WTC11 (cell line): ENCODE measurements around the gene EPN1.

Experiments used
- ELF4 ChIP-seq: sonication (generic); formaldehyde crosslinking; IDR thresholded peaks from 2 replicates; pipeline ENCODE4 v1.8.1; 2022; ENCODE audit warnings: low read depth, mild to moderate bottlenecking, moderate library complexity, missing genetic modification reagents
- ESRRA ChIP-seq: sonication (generic); formaldehyde crosslinking; IDR thresholded peaks from 2 replicates; pipeline ENCODE4 v1.8.1; 2022; ENCODE audit warnings: mild to moderate bottlenecking, missing genetic modification reagents, borderline replicate concordance
- ETV6 ChIP-seq: sonication (generic); formaldehyde crosslinking; IDR thresholded peaks from 2 replicates; pipeline ENCODE4 v1.8.1; 2022; ENCODE audit warnings: mild to moderate bottlenecking, missing genetic modification reagents
- HMGA2 ChIP-seq: fragments of 250-450 bp; sonication (Bioruptor Pico); IDR thresholded peaks from 2 replicates; pipeline ENCODE4 v1.4.0; 2021; ENCODE audit warnings: mild to moderate bottlenecking, moderate library complexity
- ZNF121 ChIP-seq: sonication (generic); formaldehyde crosslinking; IDR thresholded peaks from 2 replicates; pipeline ENCODE4 v1.8.0; 2023; ENCODE audit warnings: missing genetic modification reagents
- ZNF263 ChIP-seq: sonication (generic); formaldehyde crosslinking; IDR thresholded peaks from 2 replicates; pipeline ENCODE4 v1.8.1; 2022; ENCODE audit warnings: low read depth, mild to moderate bottlenecking, moderate library complexity, missing genetic modification reagents
- TF ChIP-seq, protein P1 (sequence below): sonication (generic); formaldehyde crosslinking; IDR thresholded peaks from 2 replicates; pipeline ENCODE4 v1.8.1; 2022; ENCODE audit warnings: mild to moderate bottlenecking, moderate library complexity, missing genetic modification reagents
- TF ChIP-seq, protein P2 (sequence below): fragments of 200-600 bp; IDR thresholded peaks from 2 replicates; pipeline ENCODE4 v1.8.0; 2022; ENCODE audit warnings: antibody characterized with exemption
- TF ChIP-seq, protein P3 (sequence below): sonication (generic); formaldehyde crosslinking; IDR thresholded peaks from 2 replicates; pipeline ENCODE4 v1.8.1; 2023; ENCODE audit warnings: mild to moderate bottlenecking, missing genetic modification reagents
- TF ChIP-seq, protein P4 (sequence below): sonication (generic); formaldehyde crosslinking; IDR thresholded peaks from 2 replicates; pipeline ENCODE4 v1.8.1; 2022; ENCODE audit warnings: missing genetic modification reagents, borderline replicate concordance
- TF ChIP-seq, protein P5 (sequence below): sonication (generic); formaldehyde crosslinking; IDR thresholded peaks from 2 replicates; pipeline ENCODE4 v1.8.1; 2022; ENCODE audit warnings: low read depth, mild to moderate bottlenecking, moderate library complexity, missing genetic modification reagents, borderline replicate concordance
- TF ChIP-seq, protein P6 (sequence below): fragments of 250-450 bp; sonication (Bioruptor Pico); IDR thresholded peaks from 2 replicates; pipeline ENCODE4 v1.9.0; 2021; ENCODE audit warnings: mild to moderate bottlenecking

DNA sequence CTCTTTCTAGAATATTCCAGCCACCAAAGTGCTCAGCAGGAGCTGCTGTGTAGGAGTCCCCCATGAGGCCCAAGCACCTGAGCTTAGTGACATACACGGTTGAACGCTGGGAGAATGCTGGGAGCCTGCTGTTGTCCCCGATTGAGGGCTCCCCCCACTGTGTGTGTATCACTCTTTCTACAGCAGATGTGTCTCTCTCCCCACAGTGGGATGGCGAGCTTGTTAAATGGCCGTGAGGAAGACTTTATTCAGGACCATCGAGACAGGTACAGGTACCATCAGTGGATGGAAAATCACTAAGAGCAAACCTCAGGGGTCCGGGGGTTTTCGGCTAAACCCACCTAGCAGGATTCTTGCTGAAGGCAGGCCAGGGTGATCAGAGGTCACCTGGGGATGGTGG is 22.7 kb downstream of the EPN1 start:
- TF ChIP-seq ESRRA (CRISPR knock-in tag), result no peak
- TF ChIP-seq, protein P1, sequence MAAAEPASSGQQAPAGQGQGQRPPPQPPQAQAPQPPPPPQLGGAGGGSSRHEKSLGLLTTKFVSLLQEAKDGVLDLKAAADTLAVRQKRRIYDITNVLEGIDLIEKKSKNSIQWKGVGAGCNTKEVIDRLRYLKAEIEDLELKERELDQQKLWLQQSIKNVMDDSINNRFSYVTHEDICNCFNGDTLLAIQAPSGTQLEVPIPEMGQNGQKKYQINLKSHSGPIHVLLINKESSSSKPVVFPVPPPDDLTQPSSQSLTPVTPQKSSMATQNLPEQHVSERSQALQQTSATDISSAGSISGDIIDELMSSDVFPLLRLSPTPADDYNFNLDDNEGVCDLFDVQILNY (CRISPR knock-in tag), result no peak
- TF ChIP-seq, protein P2, sequence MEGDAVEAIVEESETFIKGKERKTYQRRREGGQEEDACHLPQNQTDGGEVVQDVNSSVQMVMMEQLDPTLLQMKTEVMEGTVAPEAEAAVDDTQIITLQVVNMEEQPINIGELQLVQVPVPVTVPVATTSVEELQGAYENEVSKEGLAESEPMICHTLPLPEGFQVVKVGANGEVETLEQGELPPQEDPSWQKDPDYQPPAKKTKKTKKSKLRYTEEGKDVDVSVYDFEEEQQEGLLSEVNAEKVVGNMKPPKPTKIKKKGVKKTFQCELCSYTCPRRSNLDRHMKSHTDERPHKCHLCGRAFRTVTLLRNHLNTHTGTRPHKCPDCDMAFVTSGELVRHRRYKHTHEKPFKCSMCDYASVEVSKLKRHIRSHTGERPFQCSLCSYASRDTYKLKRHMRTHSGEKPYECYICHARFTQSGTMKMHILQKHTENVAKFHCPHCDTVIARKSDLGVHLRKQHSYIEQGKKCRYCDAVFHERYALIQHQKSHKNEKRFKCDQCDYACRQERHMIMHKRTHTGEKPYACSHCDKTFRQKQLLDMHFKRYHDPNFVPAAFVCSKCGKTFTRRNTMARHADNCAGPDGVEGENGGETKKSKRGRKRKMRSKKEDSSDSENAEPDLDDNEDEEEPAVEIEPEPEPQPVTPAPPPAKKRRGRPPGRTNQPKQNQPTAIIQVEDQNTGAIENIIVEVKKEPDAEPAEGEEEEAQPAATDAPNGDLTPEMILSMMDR, result no peak
- TF ChIP-seq ZNF263 (CRISPR knock-in tag), result no peak
- TF ChIP-seq, protein P3, sequence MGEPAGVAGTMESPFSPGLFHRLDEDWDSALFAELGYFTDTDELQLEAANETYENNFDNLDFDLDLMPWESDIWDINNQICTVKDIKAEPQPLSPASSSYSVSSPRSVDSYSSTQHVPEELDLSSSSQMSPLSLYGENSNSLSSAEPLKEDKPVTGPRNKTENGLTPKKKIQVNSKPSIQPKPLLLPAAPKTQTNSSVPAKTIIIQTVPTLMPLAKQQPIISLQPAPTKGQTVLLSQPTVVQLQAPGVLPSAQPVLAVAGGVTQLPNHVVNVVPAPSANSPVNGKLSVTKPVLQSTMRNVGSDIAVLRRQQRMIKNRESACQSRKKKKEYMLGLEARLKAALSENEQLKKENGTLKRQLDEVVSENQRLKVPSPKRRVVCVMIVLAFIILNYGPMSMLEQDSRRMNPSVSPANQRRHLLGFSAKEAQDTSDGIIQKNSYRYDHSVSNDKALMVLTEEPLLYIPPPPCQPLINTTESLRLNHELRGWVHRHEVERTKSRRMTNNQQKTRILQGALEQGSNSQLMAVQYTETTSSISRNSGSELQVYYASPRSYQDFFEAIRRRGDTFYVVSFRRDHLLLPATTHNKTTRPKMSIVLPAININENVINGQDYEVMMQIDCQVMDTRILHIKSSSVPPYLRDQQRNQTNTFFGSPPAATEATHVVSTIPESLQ (CRISPR knock-in tag), result no peak
- TF ChIP-seq ETV6 (CRISPR knock-in tag), result no peak
- no peak for TF ChIP-seq HMGA2 (CRISPR knock-in tag)
- TF ChIP-seq, protein P4, sequence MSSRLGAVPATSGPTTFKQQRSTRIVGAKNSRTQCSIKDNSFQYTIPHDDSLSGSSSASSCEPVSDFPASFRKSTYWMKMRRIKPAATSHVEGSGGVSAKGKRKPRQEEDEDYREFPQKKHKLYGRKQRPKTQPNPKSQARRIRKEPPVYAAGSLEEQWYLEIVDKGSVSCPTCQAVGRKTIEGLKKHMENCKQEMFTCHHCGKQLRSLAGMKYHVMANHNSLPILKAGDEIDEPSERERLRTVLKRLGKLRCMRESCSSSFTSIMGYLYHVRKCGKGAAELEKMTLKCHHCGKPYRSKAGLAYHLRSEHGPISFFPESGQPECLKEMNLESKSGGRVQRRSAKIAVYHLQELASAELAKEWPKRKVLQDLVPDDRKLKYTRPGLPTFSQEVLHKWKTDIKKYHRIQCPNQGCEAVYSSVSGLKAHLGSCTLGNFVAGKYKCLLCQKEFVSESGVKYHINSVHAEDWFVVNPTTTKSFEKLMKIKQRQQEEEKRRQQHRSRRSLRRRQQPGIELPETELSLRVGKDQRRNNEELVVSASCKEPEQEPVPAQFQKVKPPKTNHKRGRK, result no peak
- TF ChIP-seq ZNF121 (CRISPR knock-in tag), result no peak
- TF ChIP-seq, protein P5, sequence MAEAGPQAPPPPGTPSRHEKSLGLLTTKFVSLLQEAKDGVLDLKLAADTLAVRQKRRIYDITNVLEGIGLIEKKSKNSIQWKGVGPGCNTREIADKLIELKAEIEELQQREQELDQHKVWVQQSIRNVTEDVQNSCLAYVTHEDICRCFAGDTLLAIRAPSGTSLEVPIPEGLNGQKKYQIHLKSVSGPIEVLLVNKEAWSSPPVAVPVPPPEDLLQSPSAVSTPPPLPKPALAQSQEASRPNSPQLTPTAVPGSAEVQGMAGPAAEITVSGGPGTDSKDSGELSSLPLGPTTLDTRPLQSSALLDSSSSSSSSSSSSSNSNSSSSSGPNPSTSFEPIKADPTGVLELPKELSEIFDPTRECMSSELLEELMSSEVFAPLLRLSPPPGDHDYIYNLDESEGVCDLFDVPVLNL (CRISPR knock-in tag), result no peak
- TF ChIP-seq ELF4 (CRISPR knock-in tag), result no peak
- TF ChIP-seq, protein P6, sequence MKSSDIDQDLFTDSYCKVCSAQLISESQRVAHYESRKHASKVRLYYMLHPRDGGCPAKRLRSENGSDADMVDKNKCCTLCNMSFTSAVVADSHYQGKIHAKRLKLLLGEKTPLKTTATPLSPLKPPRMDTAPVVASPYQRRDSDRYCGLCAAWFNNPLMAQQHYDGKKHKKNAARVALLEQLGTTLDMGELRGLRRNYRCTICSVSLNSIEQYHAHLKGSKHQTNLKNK (CRISPR knock-in tag), result no peak
